H7 (cell line): ENCODE measurements around the gene SLC44A2. TPM values are rescaled to one million over a fixed set of nuclear protein-coding genes. Genes with fewer than 3 reads are reported as not detected.

Experiments used
- DNase-seq: peaks from one replicate; pipeline ENCODE4 v3.0.0; 2012
- H3K27me3 ChIP-seq: 2 replicates; pipeline ENCODE4 v1.6.0; 2011; ENCODE audit warnings: mild to moderate bottlenecking, low read length; ENCODE audit not compliant: control insufficient read depth, insufficient read depth
- H3K36me3 ChIP-seq: replicated peaks from 2 replicates; pipeline ENCODE4 v1.5.1; 2011; ENCODE audit warnings: low read length; ENCODE audit not compliant: control insufficient read depth, insufficient read depth
- H3K4me3 ChIP-seq: 2 replicates; pipeline ENCODE4 v1.5.1; 2011; ENCODE audit warnings: low read depth, mild to moderate bottlenecking, control low read depth, low read length, moderate library complexity; ENCODE audit not compliant: insufficient read depth
- total RNA-seq: library from RNA; depleted of rRNA; stranded (reverse); fragments of >200 nt; shearing (Covaris generic); gene quantifications from 2 replicates; pipeline ENCODE4 v1.2.3, GENCODE V29; 2014

SLC44A2 gene
- total RNA-seq, 1 experiment from 2014 or later, result 43.0 TPM

- Histone ChIP-seq H3K4me3 (no peak overlapping the region), H3K27me3 (no peaks in the 10 kb centered on the region), H3K36me3 (peaks cover 79% of the 10 kb centered on the region)
- DNase-seq, result no peak
These were observed 52.4 kb downstream of the SLC44A2 start for GRCh38 chr19:10677751-10678150.

- Histone ChIP-seq H3K27me3 (no peaks in the 10 kb centered on the region), H3K36me3 (peaks cover 79% of the 10 kb centered on the region), H3K4me3 (no peak overlapping the region)
- DNase-seq, result no peak
These were observed 53.5 kb downstream of the SLC44A2 start for GRCh38 chr19:10678813-10679212.

DNA sequence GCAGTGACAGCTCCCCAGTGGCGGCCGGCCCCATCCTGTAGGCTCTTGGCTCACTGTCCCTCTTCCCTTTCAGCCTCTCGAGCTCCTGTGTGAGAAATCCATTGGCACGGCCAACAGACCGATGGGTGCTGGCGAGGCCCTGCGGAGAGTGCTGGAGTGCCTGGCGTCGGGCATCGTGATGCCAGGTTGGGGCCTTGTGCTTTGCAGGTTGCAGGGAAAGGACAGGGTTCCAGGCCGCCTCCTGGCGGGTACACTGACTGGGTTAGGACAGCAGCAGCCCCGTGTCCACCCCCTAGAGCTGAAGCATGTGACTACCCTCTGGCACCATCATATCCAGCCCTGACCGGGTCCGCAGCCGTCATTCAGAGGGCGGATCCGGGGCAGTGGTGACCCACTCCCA lies 54.4 kb downstream of the SLC44A2 start:
- DNase-seq, result no peak
- Histone ChIP-seq H3K36me3 (peaks cover 83% of the 10 kb centered on the region), H3K4me3 (no peak overlapping the region), H3K27me3 (no peaks in the 10 kb centered on the region)

DNA sequence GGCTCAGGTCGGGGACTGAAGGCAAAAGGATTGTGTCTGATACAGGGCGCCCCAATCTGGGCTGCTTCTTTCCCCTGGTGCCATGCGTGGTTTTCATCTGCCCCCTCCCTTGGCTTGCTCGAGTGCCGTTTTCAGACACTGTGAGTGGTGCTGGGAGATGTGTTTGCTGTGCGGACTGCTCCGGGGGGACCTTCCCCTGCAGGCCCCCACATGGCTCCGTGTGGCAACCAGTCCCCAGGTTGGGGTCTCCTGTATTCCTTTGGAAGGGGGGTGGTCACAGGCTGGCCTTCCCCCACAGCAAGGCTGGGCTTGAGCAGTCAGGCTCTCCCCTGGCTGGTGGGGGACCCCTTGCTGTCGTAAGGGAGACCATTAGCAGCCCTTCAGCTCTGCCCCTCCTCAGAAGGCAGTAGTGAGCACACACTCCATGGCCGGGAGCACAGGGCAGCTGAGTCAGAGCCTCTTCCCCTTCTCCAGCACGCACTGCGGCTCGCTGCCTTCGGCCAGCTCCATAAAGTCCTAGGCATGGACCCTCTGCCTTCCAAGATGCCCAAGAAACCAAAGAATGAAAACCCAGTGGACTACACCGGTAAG lies 55.3 kb downstream of the SLC44A2 start:
- Histone ChIP-seq H3K4me3 (no peak overlapping the region), H3K36me3 (peaks cover 84% of the 10 kb centered on the region), H3K27me3 (no peaks in the 10 kb centered on the region)
- DNase-seq, result no peak

- DNase-seq, result no peak
- H3K4me3 ChIP-seq, result no peak overlapping the region
- no peaks in the 10 kb centered on the region for H3K27me3 ChIP-seq
- peaks cover 90% of the 10 kb centered on the region for H3K36me3 ChIP-seq
These were observed 56.3 kb downstream of the SLC44A2 start for GRCh38 chr19:10681658-10682057.

DNA sequence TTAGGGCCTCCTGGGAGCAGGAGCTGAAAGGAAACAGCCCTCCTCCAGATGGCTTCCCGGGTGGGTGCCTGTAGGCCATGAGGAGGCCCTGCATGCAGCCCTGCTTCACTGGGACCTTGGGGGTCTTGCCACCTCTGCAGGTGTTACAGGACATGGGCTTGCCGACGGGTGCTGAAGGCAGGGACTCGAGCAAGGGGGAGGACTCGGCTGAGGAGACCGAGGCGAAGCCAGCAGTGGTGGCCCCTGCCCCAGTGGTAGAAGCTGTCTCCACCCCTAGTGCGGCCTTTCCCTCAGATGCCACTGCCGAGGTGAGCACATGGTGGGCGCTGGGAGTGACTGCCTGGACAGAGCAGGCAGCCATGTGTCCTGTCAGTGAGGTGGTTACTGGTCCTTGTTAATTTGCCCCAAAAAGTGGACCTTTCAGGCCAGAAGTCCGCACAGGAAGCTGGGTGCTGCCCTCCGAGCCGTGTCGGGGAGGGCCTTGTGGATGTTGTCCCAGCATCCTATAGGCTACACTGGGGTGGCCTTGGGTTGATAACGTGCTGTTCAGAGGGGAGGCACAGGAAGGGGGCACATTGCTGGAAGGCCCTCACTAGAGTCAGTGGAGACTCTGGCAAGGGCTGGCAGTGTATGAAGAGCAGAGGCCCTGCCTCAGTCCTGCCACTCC lies 57.2 kb downstream of the SLC44A2 start:
- DNase-seq, result peak; percentile 59
- Histone ChIP-seq H3K36me3 (peaks cover 88% of the 10 kb centered on the region), H3K4me3 (no peak overlapping the region), H3K27me3 (no peaks in the 10 kb centered on the region)

GRCh38 chr19:10683064-10683426 lies 57.7 kb downstream of the SLC44A2 start:
- DNase-seq, result peak; percentile 65
- no peak overlapping the region for H3K4me3 ChIP-seq
- peaks cover 88% of the 10 kb centered on the region for H3K36me3 ChIP-seq

GRCh38 chr19:10683582-10683981 lies 58.2 kb downstream of the SLC44A2 start:
- Histone ChIP-seq H3K27me3 (no peaks in the 10 kb centered on the region), H3K36me3 (peaks cover 88% of the 10 kb centered on the region), H3K4me3 (no peak overlapping the region)
- DNase-seq, result no peak

More at GRCh38 chr19:10683064-10683426, 57.7 kb downstream of the SLC44A2 start:
- no peaks in the 10 kb centered on the region for H3K27me3 ChIP-seq

- Histone ChIP-seq H3K4me3 (no peak overlapping the region), H3K27me3 (no peaks in the 10 kb centered on the region), H3K36me3 (peaks cover 85% of the 10 kb centered on the region)
These were observed 59.9 kb downstream of the SLC44A2 start for GRCh38 chr19:10685210-10685609.

GRCh38 chr19:10686193-10686592 lies 60.8 kb downstream of the SLC44A2 start:
- no peak for DNase-seq
- Histone ChIP-seq H3K4me3 (no peak overlapping the region), H3K36me3 (peaks cover 84% of the 10 kb centered on the region), H3K27me3 (no peaks in the 10 kb centered on the region)

More at GRCh38 chr19:10685210-10685609, 59.9 kb downstream of the SLC44A2 start:
- DNase-seq, result no peak

GRCh38 chr19:10686661-10687517 lies 61.5 kb downstream of the SLC44A2 start:
- Histone ChIP-seq H3K36me3 (peaks cover 84% of the 10 kb centered on the region), H3K4me3 (no peak overlapping the region), H3K27me3 (no peaks in the 10 kb centered on the region)
- DNase-seq, result no peak

GRCh38 chr19:10687518-10688288 lies 62.4 kb downstream of the SLC44A2 start:
- Histone ChIP-seq H3K4me3 (no peak overlapping the region), H3K36me3 (peaks cover 78% of the 10 kb centered on the region)

GRCh38 chr19:10688545-10689280 lies 63.4 kb downstream of the SLC44A2 start:
- H3K4me3 ChIP-seq, result no peak overlapping the region
- peak; percentile 59 for DNase-seq
- peaks cover 70% of the 10 kb centered on the region for H3K36me3 ChIP-seq
- H3K27me3 ChIP-seq, result no peaks in the 10 kb centered on the region

More at GRCh38 chr19:10687518-10688288, 62.4 kb downstream of the SLC44A2 start:
- DNase-seq, result peak; percentile 55
- H3K27me3 ChIP-seq, result no peaks in the 10 kb centered on the region

DNA sequence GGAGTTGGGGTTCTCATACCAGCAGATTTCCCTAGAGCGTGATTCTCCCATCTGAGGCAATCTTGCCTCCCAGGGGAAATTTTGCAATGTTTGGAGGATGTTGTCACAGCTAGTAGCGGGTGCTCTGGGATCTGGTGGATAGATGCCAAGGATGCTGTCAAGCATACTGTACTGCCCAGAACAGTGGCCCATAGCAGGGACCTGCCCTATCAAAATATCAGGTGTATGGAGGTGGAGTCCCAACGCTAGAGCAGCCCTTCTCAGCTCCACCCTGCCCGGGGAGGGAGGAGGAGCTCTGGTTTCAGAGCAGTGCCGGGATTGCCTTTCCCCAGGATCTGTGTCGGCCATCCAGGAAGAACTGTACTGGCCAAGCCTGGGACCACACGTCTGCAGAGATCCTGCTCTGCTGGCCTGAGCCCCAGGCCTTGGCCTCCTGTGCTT lies 65.0 kb downstream of the SLC44A2 start:
- no peak for DNase-seq
- no peak overlapping the region for H3K4me3 ChIP-seq
- peaks cover 56% of the 10 kb centered on the region for H3K36me3 ChIP-seq
- H3K27me3 ChIP-seq, result no peaks in the 10 kb centered on the region
